Renal cortex interstitium (tissue), 11 donors: ENCODE results near the gene BNIP1. TPM values are rescaled to one million over a fixed set of nuclear protein-coding genes. Genes with fewer than 3 reads are reported as not detected.
"Not testable (repeated sequence)": the region's sequence is repeated elsewhere in the genome, so short reads cannot be mapped to it uniquely, and the experiment has no call there.

Source experiments
- DNase-seq, 11 donors: peaks; one replicate each; pipeline ENCODE4 v3.0.0-alpha.2; 2013; ENCODE audit warnings: low read depth in 9 of 11, low spot score in 4 of 11; ENCODE audit errors: extremely low read depth in 1 of 11
- polyA plus RNA-seq, 3 donors: library from polyadenylated mRNA; unstranded; fragments of 120-200 nt; gene quantifications; one replicate each; pipeline ENCODE4 v1.2.1, GENCODE V29; 2013; ENCODE audit not compliant: insufficient read length in 3 of 3

The BNIP1 gene
- polyA plus RNA-seq, 3 donors = 12.0 to 14.9 (median 14.5) TPM

GRCh38 chr5:173154619-173155018, 10.3 kb downstream of the BNIP1 start:
- DNase-seq = not testable (repeated sequence)

GRCh38 chr5:173155912-173156311, 11.6 kb downstream of the BNIP1 start:
- no peak for DNase-seq

GRCh38 chr5:173158366-173158765, 14.0 kb downstream of the BNIP1 start:
- no peak for DNase-seq

- no peak for DNase-seq
These were observed 14.9 kb downstream of the BNIP1 start for GRCh38 chr5:173159256-173159655.

- no peak for DNase-seq
These were observed 16.8 kb downstream of the BNIP1 start for GRCh38 chr5:173161148-173161547.

- no peak for DNase-seq
These were observed 18.9 kb downstream of the BNIP1 start for GRCh38 chr5:173163219-173163618.

GRCh38 chr5:173165177-173166016, 21.1 kb downstream of the BNIP1 start:
- peak in 1 of 11 donors; percentile 4 for DNase-seq

- DNase-seq = no peak
These were observed 27.8 kb downstream of the BNIP1 start for GRCh38 chr5:173172166-173172565.

GRCh38 chr5:173175523-173175922, 31.2 kb downstream of the BNIP1 start:
- DNase-seq = no peak

GRCh38 chr5:173178369-173178910, 34.1 kb downstream of the BNIP1 start:
- DNase-seq = no peak

- DNase-seq = no peak
These were observed 36.0 kb downstream of the BNIP1 start for GRCh38 chr5:173180331-173180730.

- no peak for DNase-seq
These were observed 42.9 kb downstream of the BNIP1 start for GRCh38 chr5:173187054-173187743.

GRCh38 chr5:173188280-173188679, 43.9 kb downstream of the BNIP1 start:
- no peak for DNase-seq

- no peak for DNase-seq
These were observed 46.7 kb downstream of the BNIP1 start for GRCh38 chr5:173191015-173191414.

- DNase-seq = no peak
These were observed 47.2 kb downstream of the BNIP1 start for GRCh38 chr5:173191561-173191960.

- DNase-seq = no peak
These were observed 48.2 kb downstream of the BNIP1 start for GRCh38 chr5:173192561-173192960.

- DNase-seq = no peak
These were observed 52.0 kb downstream of the BNIP1 start for GRCh38 chr5:173196133-173196952.

- DNase-seq = no peak
These were observed 53.1 kb downstream of the BNIP1 start for GRCh38 chr5:173197375-173197891.

- no peak for DNase-seq
These were observed 53.7 kb downstream of the BNIP1 start for GRCh38 chr5:173198049-173198448.
